GM19043 (cell line): ENCODE data around the gene GFOD2.
"Not testable (repeated sequence)": the region's sequence is repeated elsewhere in the genome, so short reads cannot be mapped to it uniquely, and the experiment has no call there.

Source experiments
- ATAC-seq: cut with Tn5 transposase; IDR thresholded peaks from one replicate; pipeline ENCODE4 v1.9.1; 2021; ENCODE audit warnings: low read depth; ENCODE audit not compliant: unreplicated experiment

Gene GFOD2

DNA sequence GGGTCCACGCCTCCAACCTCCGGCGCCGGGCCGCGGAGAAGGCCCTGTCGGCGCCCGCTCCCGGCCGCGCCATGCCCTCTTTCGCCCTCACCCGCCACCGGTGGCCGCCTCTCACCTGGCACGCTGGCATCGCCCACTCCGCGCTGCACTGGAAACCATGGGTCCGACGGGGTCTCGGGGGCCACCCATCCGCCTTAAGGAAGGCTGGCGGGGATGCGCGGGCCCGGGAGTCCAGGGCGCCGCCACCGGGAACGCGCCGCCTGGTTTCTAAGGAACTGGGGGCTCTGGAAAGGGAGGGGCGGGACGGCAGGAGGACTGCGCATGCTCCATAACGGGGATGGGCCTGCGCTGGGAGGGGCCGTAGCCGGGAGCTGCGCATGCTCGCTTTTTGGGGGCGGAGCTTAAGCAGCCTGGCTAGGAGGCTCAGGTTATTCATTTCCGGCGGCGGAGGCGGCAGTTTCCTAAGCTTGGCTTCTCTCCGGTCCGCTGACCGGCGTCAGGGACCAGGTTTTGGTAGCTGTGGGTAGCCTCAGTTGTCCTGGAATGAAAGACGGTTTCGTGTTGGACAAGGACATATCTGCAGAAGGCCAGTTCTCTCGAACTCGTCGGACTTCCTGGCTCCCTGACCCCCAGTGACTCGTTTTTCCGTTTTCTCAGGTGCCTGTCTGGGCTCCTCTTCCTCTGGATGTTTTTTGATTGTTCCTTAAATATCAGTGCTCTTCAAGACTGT lies at the start of gene GFOD2:
TSS of gene GFOD2 (minus strand) at position 269 of the 730 bp plus-strand sequence. CDS start 33,601 bp downstream, outside the sequence.
- peak; percentile 73 for ATAC-seq

GRCh38 chr16:67767953-67768352 lies 48.8 kb upstream of the GFOD2 start:
- no peak for ATAC-seq

- ATAC-seq = no peak
Observed at GRCh38 chr16:67766291-67766690, 47.2 kb upstream of the GFOD2 start.

DNA sequence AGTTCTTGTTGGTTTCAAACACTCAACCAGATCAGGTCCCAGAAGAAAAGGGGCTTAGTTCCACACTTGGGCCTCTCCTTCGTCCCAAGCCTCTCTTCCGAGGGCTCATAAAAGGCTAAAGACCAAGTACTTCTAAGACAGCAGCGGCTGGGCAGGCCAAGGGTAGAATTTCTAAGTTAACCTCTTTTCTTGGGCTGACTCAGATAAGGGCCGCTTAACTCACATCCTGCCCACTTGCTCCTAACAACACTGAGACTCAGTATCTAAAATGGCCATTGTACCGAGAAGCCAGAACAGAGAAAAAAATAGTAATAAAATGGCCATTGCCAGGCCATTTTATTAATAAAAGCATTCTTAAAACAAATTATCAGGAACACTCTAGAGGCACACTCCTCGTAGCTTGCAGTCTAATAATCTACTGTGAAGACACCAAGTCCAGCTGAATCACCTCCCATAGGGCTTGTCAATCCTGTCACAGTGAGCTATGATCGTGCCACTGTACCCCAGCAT lies 45.1 kb upstream of the GFOD2 start:
- ATAC-seq = no peak

- no peak for ATAC-seq
Observed at GRCh38 chr16:67763066-67763465, 44.0 kb upstream of the GFOD2 start.

- ATAC-seq = no peak
Observed at GRCh38 chr16:67762385-67762784, 43.3 kb upstream of the GFOD2 start.

DNA sequence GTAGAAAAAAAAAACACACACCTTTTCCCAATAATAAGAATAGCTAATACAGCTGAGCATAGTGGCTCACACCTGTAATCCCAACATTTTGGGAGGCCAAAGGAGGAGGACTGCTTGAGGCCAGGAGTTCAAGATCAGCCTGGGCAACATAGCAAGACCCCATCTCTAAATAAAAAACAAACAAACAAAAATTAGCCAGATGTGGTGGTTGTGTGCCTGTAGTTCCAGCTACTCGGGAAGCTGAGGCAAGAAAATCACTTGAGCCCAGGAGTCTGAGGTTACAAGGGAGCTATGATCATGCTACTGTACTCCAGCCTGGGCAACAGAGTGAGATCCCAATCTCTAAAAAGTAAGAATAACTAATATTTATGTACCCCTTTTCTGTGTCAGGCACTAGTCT lies 42.8 kb upstream of the GFOD2 start:
- no peak for ATAC-seq

DNA sequence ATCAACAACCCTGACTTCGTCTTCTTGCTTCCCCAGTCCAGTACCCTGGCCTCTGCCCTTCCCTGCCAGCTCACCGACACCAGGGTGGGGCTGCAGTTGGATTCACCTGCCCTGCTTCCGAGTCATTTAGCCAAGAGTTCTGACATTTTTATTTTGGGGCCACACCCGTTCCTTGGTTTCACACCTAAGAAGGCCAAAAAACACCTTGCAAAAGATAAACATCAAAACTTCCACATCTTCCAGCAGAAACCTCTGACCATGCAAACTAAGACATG lies 41.8 kb upstream of the GFOD2 start:
- ATAC-seq = no peak

GRCh38 chr16:67760206-67760955 lies 41.3 kb upstream of the GFOD2 start:
- ATAC-seq = no peak

DNA sequence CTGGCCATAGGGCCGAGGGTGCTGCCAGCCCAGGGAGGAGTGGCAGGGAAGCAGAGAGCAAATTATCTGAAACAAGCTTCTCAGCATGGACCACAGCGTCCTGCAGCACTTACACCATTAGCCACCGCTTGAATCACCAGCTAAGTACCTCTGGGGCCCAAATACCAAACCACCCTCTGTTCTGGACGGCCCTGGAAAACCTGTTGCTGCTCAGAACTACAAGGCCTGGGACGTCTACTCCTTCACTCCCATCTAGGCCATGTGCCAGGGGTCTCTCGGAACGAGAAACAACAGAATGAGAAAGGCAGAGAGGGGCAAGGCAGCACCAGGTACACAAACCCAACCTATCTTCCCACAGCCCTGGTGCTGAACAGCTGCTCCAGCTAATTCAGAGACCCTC lies 39.9 kb upstream of the GFOD2 start:
- no peak for ATAC-seq

- ATAC-seq = no peak
Observed at GRCh38 chr16:67758006-67758405, 38.9 kb upstream of the GFOD2 start.

GRCh38 chr16:67752641-67753040 lies 33.5 kb upstream of the GFOD2 start:
- no peak for ATAC-seq

DNA sequence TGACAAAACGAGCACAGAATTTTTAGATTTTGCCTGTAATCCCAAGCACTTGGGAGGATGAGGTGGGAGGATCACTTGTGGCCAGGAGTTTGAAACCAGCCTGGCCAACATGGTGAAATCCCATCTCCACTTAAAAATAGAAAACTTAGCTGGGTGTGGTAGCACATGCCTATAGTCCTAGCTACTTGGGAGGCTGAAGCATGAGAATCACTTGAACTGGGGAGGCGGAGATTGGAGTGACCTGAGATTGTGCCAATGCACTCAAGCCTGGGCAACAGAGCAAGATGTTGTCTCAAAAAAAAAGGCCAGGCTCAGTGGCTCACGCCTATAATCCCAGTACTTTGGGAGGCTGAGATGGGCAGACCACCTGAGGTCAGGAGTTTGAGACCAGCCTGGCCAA lies 32.2 kb upstream of the GFOD2 start:
- not testable (repeated sequence) for ATAC-seq

DNA sequence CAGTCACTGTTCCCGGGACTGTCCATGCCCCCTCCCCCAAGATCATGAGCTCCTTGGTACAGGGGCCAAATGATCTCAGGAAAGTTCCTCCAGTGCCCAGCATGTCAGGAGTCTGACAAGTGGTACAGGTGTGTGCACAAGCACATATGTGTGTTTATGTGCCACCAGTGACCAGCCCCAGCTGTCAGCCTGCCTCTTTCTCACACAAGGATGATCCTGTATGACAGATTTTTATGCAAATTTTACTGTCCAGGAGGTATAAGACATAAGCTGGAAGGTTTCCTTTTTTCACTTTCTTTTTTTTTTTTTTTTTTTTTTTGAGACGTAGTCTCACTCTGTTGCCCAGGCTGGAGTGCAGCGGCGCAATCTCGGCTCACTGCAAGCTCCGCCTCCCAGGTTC lies 31.4 kb upstream of the GFOD2 start:
- no peak for ATAC-seq

- no peak for ATAC-seq
Observed at GRCh38 chr16:67749436-67750078, 30.4 kb upstream of the GFOD2 start.

DNA sequence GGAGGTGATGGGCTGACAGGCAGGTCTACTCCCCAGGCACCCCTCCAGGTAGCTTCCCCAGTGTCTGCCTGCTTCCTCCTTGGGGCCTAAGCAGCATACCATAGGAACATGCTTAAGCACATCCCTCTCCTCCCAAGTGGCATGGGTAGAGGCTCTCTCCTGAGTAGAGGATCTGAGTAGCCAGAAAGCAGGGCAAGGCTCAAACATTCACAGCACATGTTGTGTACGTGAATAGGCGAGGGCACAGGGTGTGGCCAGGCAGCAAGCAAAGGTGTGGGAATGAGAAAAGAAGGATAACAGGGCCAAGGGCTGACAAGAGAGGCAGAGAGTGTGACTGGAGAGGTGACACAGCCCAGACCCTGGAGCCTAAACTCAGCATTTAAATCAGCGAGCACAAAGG lies 29.7 kb upstream of the GFOD2 start:
- ATAC-seq = no peak

- ATAC-seq = no peak
Observed at GRCh38 chr16:67746846-67747245, 27.7 kb upstream of the GFOD2 start.

DNA sequence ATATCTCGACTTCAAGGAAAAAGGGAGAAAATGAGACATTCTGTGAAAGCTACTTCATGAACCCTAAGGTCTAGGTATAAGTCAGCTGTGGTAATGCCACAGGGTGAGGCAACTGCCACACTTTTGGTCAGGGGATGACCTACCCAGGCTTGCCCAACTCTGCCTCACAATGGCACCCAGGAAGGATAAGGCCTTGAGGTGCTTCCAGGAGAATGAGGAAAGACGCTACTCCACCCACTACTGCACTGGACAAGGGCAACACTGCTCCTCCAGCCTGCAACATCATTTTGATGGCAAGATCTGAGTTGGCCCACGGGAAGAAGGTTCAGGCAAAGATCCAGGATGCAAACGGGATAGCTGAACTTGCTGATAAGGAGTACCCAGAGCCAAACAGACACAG lies 22.0 kb upstream of the GFOD2 start:
- no peak for ATAC-seq

- ATAC-seq = no peak
Observed at GRCh38 chr16:67740391-67740790, 21.3 kb upstream of the GFOD2 start.

DNA sequence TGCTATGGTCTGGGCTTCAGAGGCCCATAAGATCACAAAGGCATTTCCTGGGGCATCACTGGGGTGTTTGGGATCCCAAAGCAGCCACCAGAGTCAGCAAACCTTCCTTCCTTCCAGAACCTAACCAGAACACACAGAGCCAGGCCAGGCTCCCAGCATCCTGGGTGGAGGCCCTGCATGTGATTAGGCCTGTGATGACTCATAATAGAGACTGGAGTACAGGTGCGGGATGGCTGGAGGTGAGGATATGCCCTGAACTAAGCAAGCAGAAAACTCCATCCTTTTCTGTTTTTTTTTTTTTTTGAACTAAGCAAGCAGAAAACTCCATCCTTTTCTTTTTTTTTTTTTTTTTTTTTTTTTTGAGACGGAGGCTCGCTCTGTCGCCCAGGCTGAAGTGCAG lies 17.7 kb upstream of the GFOD2 start:
- ATAC-seq = no peak

DNA sequence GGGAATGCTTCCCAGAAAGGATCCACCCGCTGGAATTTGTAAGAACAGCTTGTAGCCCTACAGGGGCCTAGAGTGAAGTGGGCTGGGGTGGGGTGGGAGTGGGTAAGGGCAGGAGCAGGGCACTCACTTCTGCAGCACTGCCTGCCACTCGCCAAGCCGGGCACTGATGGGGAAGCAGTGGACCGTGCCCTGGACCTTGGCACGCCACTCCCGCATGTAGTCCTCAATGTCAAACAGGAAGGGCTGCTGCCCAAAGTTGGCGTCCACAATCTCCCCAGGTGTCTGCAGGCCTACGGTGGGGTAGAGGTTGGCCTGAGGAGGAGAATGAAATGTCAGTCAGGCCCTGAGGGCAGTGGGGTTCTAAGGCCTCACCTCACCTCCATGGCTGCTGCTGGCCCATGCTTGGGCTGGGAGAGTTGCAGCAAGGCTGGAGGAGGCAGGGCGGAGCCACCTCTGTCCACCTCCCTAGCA lies 15.7 kb upstream of the GFOD2 start:
- no peak for ATAC-seq
